Right renal cortex interstitium (tissue), 3 donors: Measurements from ENCODE around the gene TMEM82. TPM values are rescaled to one million over a fixed set of nuclear protein-coding genes. Genes with fewer than 3 reads are reported as not detected.

ENCODE experiments used
- DNase-seq, 3 donors: peaks; one replicate each; pipeline ENCODE4 v3.0.0-alpha.2; 2013; ENCODE audit warnings: low read depth in 3 of 3, low spot score in 2 of 3
- polyA plus RNA-seq, 3 donors: library from polyadenylated mRNA; unstranded; fragments of 120-200 nt; gene quantifications; one replicate each; pipeline ENCODE4 v1.2.1, GENCODE V29; 2013; ENCODE audit not compliant: insufficient read length in 3 of 3

The TMEM82 gene
- polyA plus RNA-seq, 3 donors = 2.6 to 3.5 (median 3.3) TPM

GRCh38 chr1:15719381-15720120, 22.7 kb upstream of the TMEM82 start:
- DNase-seq = no peak

GRCh38 chr1:15720861-15721260, 21.4 kb upstream of the TMEM82 start:
- no peak for DNase-seq

GRCh38 chr1:15722411-15722810, 19.9 kb upstream of the TMEM82 start:
- no peak for DNase-seq

- no peak for DNase-seq
These were observed 19.3 kb upstream of the TMEM82 start for GRCh38 chr1:15722836-15723532.

GRCh38 chr1:15723631-15724246, 18.6 kb upstream of the TMEM82 start:
- DNase-seq = no peak

- no peak for DNase-seq
These were observed 17.1 kb upstream of the TMEM82 start for GRCh38 chr1:15724949-15725880.

DNA sequence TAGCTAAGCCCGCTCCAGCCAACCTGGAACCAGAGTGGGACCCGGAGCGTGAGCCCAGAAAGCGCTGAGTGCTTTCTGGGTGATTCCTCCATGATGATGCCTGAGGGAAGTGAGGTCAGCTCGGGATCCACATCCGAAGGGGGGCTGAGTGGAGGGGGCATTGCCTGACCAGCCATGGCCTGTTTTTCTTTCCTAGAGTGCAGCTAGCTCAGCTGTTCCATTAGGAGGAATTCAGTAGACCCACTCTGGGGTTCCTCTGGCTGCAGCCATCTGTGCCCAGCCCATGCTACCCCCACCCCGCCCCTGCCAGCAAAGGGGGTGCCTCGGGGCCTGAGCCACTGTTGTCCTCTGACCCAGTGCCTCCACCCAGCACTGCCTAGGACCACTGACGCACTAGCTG, 15.8 kb upstream of the TMEM82 start:
- DNase-seq = no peak

DNA sequence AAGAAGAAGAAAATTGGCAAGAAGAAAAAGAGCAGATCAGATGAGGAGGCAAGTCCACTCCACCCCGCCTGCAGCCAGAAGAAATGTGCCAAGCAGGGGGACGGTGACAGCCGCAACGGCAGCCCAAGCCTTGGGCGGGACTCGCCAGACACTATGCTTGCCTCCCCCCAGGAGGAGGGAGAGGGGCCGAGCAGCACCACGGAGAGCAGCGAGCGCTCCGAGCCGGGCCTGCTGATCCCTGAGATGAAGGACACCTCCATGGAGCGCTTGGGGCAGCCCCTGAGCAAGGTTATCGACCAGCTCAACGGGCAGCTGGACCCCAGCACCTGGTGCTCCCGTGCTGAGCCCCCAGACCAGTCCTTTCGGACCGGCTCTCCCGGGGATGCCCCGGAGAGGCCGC, 15.3 kb upstream of the TMEM82 start:
- DNase-seq = no peak

- no peak for DNase-seq
These were observed 14.9 kb upstream of the TMEM82 start for GRCh38 chr1:15727424-15727823.

DNA sequence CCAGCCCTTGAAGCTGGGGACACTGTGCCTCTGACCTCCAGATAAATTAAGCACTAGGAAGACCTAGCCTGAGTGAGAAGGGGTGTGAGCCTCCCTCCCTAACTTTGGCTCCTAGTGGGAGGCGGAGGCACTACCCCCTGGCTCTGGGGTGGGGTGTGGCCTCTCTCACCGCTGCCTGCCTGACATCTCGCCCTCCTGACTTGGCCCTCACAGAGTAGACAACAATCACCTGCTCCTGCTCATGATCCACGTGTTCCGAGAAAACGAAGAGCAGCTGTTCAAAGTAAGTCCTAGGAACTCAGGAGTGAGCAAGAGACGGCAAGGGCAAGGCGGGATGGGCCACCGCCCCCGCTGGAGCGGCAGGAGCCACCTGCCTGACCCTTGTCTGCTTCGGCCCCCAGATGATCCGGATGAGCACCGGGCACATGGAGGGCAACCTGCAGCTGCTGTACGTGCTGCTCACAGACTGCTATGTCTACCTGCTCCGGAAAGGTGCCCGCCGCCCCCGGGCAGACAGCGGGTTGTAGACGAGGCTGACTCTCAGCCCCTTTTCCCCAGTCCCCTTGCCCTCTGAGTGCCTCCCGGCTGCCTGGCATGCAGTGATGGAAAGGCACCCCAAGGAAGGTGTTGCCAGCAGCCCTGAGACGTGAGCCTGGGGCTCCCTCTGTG, 14.3 kb upstream of the TMEM82 start:
- DNase-seq = no peak

DNA sequence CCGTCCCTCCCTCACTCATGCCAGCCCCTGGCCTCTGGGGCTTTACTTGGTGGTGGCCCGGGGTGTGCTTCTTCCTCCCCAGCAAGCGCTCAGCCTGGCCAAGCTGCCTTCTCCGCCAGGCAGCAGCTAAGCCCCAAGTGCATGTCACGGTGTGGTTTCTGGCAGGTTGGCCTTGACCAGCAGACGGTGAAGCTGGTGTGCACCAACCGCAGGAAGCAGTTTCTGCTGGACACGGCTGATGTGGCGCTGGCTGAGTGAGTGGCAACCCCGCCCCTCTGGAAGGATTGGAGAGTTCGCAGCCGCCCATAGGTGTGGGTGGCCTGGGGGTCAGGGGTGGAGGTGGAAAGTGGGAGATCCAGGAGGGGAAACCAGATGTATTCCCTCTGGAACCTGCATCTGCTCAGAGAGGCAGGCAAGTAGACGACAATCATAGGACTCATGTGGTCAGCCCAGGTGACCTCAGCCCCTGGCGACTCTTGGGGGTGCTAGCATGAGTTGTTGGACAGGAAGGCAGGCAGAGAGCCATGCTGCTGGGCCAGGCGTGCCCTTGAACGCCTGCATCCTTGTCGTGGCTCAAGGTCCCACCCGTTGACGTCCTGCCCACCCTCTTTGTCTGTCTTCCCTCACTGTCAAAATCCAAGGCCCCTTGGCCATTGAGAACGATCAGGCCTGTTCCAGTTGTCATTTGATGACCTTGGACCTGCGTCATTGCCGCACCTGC, 13.2 kb upstream of the TMEM82 start:
- DNase-seq = no peak

GRCh38 chr1:15730423-15730822, 11.9 kb upstream of the TMEM82 start:
- no peak for DNase-seq

DNA sequence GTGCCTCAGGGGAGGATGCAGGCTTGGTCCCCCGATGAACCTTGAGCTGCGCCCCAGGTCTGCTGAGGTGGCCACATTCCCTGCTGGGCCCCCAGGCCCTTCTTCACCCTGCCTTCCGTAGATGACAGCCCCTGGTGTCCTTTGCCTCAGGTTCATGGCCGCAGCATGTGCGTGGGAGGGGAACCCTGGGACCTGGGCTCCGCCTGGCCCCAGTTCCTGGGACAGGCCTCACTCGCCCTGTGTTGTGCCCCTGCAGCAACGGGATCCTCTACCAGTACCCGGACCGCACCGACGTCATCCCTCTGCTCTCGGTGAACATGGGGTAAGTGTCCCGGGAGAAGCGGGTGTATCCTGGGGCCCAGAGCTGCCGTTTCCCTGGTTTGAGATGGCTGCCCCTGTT, 11.4 kb upstream of the TMEM82 start:
- DNase-seq = no peak

DNA sequence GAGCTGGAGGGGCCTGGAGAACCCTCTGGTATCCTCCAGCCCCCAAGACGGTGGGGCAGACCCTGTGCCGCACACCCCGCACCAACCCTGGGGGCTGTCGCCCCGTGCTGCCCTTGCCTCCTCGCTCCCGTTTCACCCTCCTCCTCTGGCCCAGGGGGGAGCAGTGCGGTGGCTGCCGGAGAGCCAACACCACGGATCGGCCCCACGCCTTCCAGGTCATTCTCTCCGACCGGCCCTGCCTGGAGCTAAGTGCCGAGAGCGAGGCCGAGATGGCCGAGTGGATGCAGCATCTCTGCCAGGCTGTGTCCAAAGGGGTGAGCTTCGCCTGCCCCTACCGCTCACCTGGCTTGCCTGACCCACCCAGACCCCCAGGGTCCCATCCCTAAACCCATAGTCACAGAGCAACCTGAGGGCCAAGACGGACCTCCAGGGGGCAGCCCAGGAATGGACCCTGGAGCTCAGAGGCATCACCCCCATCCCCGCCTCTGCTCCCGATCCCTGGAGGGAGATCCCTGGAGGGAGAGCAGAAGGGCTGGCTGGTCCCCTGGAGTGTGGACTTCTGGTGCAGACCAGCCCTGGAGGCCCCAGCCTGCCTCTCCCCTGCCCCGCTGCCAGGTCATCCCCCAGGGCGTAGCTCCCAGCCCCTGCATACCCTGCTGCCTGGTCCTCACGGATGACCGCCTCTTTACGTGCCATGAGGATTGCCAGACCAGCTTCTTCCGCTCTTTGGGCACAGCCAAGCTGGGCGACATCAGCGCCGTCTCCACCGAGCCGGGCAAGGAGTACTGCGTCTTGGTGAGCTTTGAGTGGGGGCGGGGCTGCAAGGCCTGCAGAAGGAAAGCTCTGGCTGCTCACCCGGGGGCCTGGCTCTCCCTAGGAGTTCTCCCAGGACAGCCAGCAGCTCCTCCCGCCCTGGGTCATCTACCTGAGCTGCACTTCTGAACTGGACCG, 10.3 kb upstream of the TMEM82 start:
- DNase-seq = no peak

DNA sequence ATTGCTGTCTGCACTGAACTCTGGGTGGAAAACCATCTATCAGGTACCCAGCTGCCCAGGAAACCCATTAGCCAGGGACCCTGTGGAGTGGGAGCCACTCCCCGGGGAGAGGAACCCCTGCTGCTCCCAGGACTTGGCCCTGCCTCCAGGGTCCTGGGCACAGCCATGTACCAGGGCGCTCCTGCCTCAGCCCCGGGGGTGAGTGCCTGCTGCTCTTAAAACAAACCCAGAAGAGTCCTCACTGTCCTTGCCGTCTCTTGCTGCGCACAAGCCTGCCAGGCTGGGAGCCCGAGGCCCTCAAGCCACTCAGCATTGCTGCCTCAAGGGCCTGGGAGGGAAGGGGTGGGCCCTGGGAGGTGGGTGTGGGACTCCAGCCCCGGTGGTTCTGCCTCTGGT, 9.6 kb upstream of the TMEM82 start:
- DNase-seq = no peak

DNA sequence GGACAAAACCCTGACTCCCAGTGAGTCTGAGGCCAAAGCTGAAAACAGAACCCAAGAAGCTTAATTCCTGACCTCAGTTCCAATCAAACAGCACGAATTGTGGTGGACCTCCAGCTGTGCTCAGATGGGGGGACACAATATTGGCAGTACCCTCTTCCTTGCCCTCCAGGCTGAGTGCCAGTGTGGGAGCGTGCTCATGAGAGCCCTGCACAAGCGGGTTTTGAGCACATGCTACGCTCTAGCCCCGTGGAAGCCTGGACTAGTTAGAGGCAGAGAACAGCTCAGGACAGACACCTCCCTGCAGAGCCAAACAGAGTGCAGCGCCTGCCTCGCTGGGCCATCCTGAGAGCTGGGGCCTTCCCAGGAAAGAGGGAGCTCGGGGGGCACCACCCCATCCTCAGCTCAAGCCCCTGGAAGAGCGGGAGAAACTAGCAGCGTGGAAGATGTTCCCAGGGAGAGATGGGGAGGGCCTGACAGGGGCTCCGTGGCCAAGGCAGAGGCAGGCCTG, 9.0 kb upstream of the TMEM82 start:
- no peak for DNase-seq

GRCh38 chr1:15733726-15734226, 8.5 kb upstream of the TMEM82 start:
- no peak for DNase-seq

DNA sequence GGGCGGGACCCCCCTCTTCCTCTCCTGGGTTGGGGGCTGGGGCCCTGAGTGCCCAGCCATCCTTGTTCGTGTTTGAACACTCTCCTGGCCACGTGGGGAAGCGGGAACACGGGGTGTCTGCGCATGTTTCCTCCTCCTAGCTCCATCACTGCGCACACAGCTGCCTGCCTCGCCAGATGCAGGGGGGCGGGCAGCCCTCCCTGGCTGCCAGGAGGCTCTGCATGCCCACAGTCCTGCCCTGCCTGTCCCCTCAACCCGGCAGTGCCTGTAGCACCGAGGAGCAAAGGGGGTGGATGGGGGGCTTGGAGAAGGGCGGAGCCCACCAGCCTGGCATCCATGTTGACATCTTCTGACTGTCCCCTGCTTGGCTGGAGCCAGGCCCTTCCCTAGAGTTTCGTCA, 8.0 kb upstream of the TMEM82 start:
- DNase-seq = no peak
